PC-3 (cell line): ENCODE results near the gene REV1. TPM values are rescaled to one million over a fixed set of nuclear protein-coding genes. Genes with fewer than 3 reads are reported as not detected.

Experiments used
- ATAC-seq: fragments of 200-7000 bp; cut with Tn5 transposase; 2 replicates; pipeline ENCODE4 v1.9.1; 2020; ENCODE audit warnings: mild to moderate bottlenecking, moderate library complexity
- BruUV-seq: library from RNA; stranded (reverse); fragments of 400-500 nt; replicated peaks from 2 replicates; lab custom pipeline; 2021; lab: Mats Ljungman, UMichigan
- CTCF ChIA-PET: fragments of 300-600 bp; sonication (Branson Sonifier 250); formaldehyde crosslinking; loops from one replicate; lab custom pipeline; 2022; ENCODE audit warnings: antibody characterized with exemption; lab: Charles Lee
- POLR2A ChIA-PET: fragments of 300-600 bp; sonication (Branson Sonifier 250); formaldehyde crosslinking; loops from one replicate; lab custom pipeline; 2022; ENCODE audit warnings: antibody characterized with exemption; ENCODE audit not compliant: unreplicated experiment; lab: Charles Lee
- DNase-seq: peaks from one replicate; pipeline ENCODE4 v3.0.0-alpha.2; 2015
- H2AFZ ChIP-seq: fragments of 300-600 bp; sonication (generic); 2 replicates; pipeline ENCODE4 v1.6.0; 2016; ENCODE audit warnings: antibody characterized with exemption, low read length
- H3F3A ChIP-seq: fragments of 300-600 bp; sonication (generic); one replicate; pipeline ENCODE4 v1.6.0; 2017; ENCODE audit warnings: antibody characterized with exemption, low read length, control low read depth, mild to moderate bottlenecking; ENCODE audit not compliant: unreplicated experiment
- H3K27ac ChIP-seq: fragments of 300-600 bp; sonication (generic); 2 replicates; pipeline ENCODE4 v1.5.1; 2016; ENCODE audit warnings: mild to moderate bottlenecking, low read length
- H3K27me3 ChIP-seq: fragments of 300-600 bp; sonication (generic); 2 replicates; pipeline ENCODE4 v1.6.1; 2016; ENCODE audit warnings: low read length, mixed read lengths
- H3K36me3 ChIP-seq: fragments of 300-600 bp; sonication (generic); 2 replicates; pipeline ENCODE4 v1.6.1; 2016; ENCODE audit warnings: low read depth, mixed run types, low read length, mixed read lengths
- H3K4me1 ChIP-seq: fragments of 300-600 bp; sonication (generic); 2 replicates; pipeline ENCODE4 v1.5.1; 2016; ENCODE audit warnings: low read length; ENCODE audit not compliant: insufficient read depth
- H3K4me2 ChIP-seq: fragments of 300-600 bp; sonication (generic); 2 replicates; pipeline ENCODE4 v1.6.0; 2016; ENCODE audit warnings: low read length
- H3K4me3 ChIP-seq: fragments of 300-600 bp; sonication (generic); 2 replicates; pipeline ENCODE4 v1.5.1; 2016; ENCODE audit warnings: mild to moderate bottlenecking, low read length, mixed read lengths
- H3K79me2 ChIP-seq: fragments of 300-600 bp; sonication (generic); 2 replicates; pipeline ENCODE4 v1.6.1; 2017; ENCODE audit warnings: low read length, mixed read lengths
- H3K9ac ChIP-seq: fragments of 300-600 bp; sonication (generic); 2 replicates; pipeline ENCODE4 v1.6.0; 2016; ENCODE audit warnings: mild to moderate bottlenecking, low read length
- H3K9me2 ChIP-seq: fragments of 300-600 bp; sonication (generic); replicated peaks from 2 replicates; pipeline ENCODE4 v1.6.1; 2016; ENCODE audit warnings: mixed run types, low read length, mixed read lengths
- H3K9me3 ChIP-seq: fragments of 300-600 bp; sonication (generic); 2 replicates; pipeline ENCODE4 v1.6.1; 2016; ENCODE audit warnings: low read length, mixed read lengths
- H4K20me1 ChIP-seq: fragments of 300-600 bp; sonication (generic); 2 replicates; pipeline ENCODE4 v1.6.1; 2016; ENCODE audit warnings: low read length, mixed read lengths
- CTCF ChIP-seq: fragments of 300-600 bp; sonication (generic); conservative IDR thresholded peaks from 2 replicates; pipeline ENCODE4 v1.5.1; 2017; ENCODE audit warnings: antibody characterized with exemption, low read depth, mild to moderate bottlenecking, low read length
- EZH2 ChIP-seq: fragments of 300-600 bp; sonication (generic); IDR thresholded peaks from one replicate; pipeline ENCODE4 v1.6.1; 2017; ENCODE audit warnings: antibody characterized with exemption, mild to moderate bottlenecking, low read length; ENCODE audit not compliant: unreplicated experiment
- EZH2phosphoT487 ChIP-seq: fragments of 300-600 bp; sonication (generic); IDR thresholded peaks from 2 replicates; pipeline ENCODE4 v1.6.1; 2018; ENCODE audit warnings: mild to moderate bottlenecking, antibody characterized with exemption, low read length, borderline replicate concordance
- intact Hi-C: fragments of 100-400 bp; cut with micrococcal nuclease; formaldehyde crosslinking; loops from 2 replicates; pipeline ENCODE4 v1.9.0; 2023
- total RNA-seq: library from RNA; depleted of rRNA; stranded (reverse); fragments of >200 nt; gene quantifications from 2 replicates; pipeline ENCODE4 v1.2.3, GENCODE V29; 2014

Gene REV1
- total RNA-seq, 1 experiment from 2014 or later, result 17.9 TPM

GRCh38 chr2:99377879-99378278 is 111.9 kb downstream of the REV1 start:
- TF ChIP-seq EZH2 (no peak), EZH2phosphoT487 (no peak), CTCF (no peak)
- H2AFZ ChIP-seq, result no peak overlapping the region
- no peaks in the 10 kb centered on the region for H3K27me3 ChIP-seq
- no peaks in the 10 kb centered on the region for H3K9me3 ChIP-seq
- CTCF ChIA-PET, result no interaction called here
- H3K4me3 ChIP-seq, result no peak overlapping the region
- no peaks in the 10 kb centered on the region for H3K9me2 ChIP-seq
- no peaks in the 10 kb centered on the region for H4K20me1 ChIP-seq
- no TSS peak for BruUV-seq
- H3K27ac ChIP-seq, result no peak overlapping the region
- POLR2A ChIA-PET, result no interaction called here
- intact Hi-C loops, result no loop called here
- ATAC-seq (no peak), DNase-seq (no peak)
- no peaks in the 10 kb centered on the region for H3K4me1 ChIP-seq
- no peak overlapping the region for H3K4me2 ChIP-seq
- H3K36me3 ChIP-seq, result peaks cover 70% of the 10 kb centered on the region
- no peak overlapping the region for H3K9ac ChIP-seq
- H3F3A ChIP-seq, result no peaks in the 10 kb centered on the region
- H3K79me2 ChIP-seq, result no peaks in the 10 kb centered on the region

GRCh38 chr2:99376254-99376864 is 113.5 kb downstream of the REV1 start:
- no peak overlapping the region for H3K4me2 ChIP-seq
- no peaks in the 10 kb centered on the region for H4K20me1 ChIP-seq
- intact Hi-C loops, result no loop called here
- DNase-seq (no peak), ATAC-seq (no peak)
- POLR2A ChIA-PET, result no interaction called here
- TF ChIP-seq EZH2 (no peak), EZH2phosphoT487 (no peak), CTCF (no peak)
- no peaks in the 10 kb centered on the region for H3K79me2 ChIP-seq
- no TSS peak for BruUV-seq
- no peaks in the 10 kb centered on the region for H3F3A ChIP-seq
- no peak overlapping the region for H3K9ac ChIP-seq
- H3K9me2 ChIP-seq, result no peaks in the 10 kb centered on the region
- H3K4me3 ChIP-seq, result no peak overlapping the region
- no peaks in the 10 kb centered on the region for H3K4me1 ChIP-seq
- no peak overlapping the region for H2AFZ ChIP-seq
- H3K27ac ChIP-seq, result no peak overlapping the region
- H3K9me3 ChIP-seq, result no peaks in the 10 kb centered on the region
- H3K36me3 ChIP-seq, result peaks cover 65% of the 10 kb centered on the region
- no peaks in the 10 kb centered on the region for H3K27me3 ChIP-seq
- CTCF ChIA-PET, result no interaction called here

- H2AFZ ChIP-seq, result no peak overlapping the region
- no peaks in the 10 kb centered on the region for H3K27me3 ChIP-seq
- no peaks in the 10 kb centered on the region for H3K9me3 ChIP-seq
- ChIA-PET CTCF (no interaction called here), POLR2A (no interaction called here)
- H3K79me2 ChIP-seq, result no peaks in the 10 kb centered on the region
- peaks cover 60% of the 10 kb centered on the region for H3K36me3 ChIP-seq
- H3K27ac ChIP-seq, result no peak overlapping the region
- no peak for DNase-seq
- ATAC-seq, result no peak
- no peaks in the 10 kb centered on the region for H3K9me2 ChIP-seq
- intact Hi-C loops, result no loop called here
- H3K4me2 ChIP-seq, result no peak overlapping the region
- no peaks in the 10 kb centered on the region for H3K4me1 ChIP-seq
- no peaks in the 10 kb centered on the region for H3F3A ChIP-seq
- H3K4me3 ChIP-seq, result no peak overlapping the region
- no peak overlapping the region for H3K9ac ChIP-seq
- TF ChIP-seq EZH2, result no peak
- TF ChIP-seq CTCF, result no peak
- no peak for TF ChIP-seq EZH2phosphoT487
- H4K20me1 ChIP-seq, result no peaks in the 10 kb centered on the region
- no TSS peak for BruUV-seq
Measured at GRCh38 chr2:99374747-99375146, 115.1 kb downstream of the REV1 start.
